GM21526 (cell line): ENCODE data around the gene RANBP10.
A peak's percentile ranks its signal among the peaks of the same experiment; 100 is the strongest.
"Not testable (repeated sequence)": the region's sequence is repeated elsewhere in the genome, so short reads cannot be mapped to it uniquely, and the experiment has no call there.

ENCODE experiments used
- ATAC-seq: cut with Tn5 transposase; IDR thresholded peaks from one replicate; pipeline ENCODE4 v1.9.1; 2021; ENCODE audit warnings: moderate library complexity; ENCODE audit not compliant: unreplicated experiment, low FRiP score

Gene RANBP10

GRCh38 chr16:67806428-67807147 is at the start of gene RANBP10, which contains the start of gene TSNAXIP1:
TSS of gene RANBP10 (minus strand) at chr16:67806560. CDS start at chr16:67806536, 24 bp downstream.
TSS of gene TSNAXIP1 (plus strand) at chr16:67806889. CDS start at chr16:67807150, 261 bp downstream.
- peak; percentile 90 for ATAC-seq

- no peak for ATAC-seq
These were observed 49.4 kb upstream of the RANBP10 start for GRCh38 chr16:67855789-67856188.

- no peak for ATAC-seq
These were observed 47.3 kb upstream of the RANBP10 start for GRCh38 chr16:67853670-67854069.

GRCh38 chr16:67848118-67848517 is 41.8 kb upstream of the RANBP10 start:
- ATAC-seq = no peak

- peak; percentile 40 for ATAC-seq
These were observed 40.9 kb upstream of the RANBP10 start, which contains the start of gene CENPT for GRCh38 chr16:67847064-67847861. TSS of gene CENPT (minus strand) at chr16:67847693. CDS start at chr16:67833859, 13,834 bp downstream.

GRCh38 chr16:67846320-67847063 is 40.1 kb upstream of the RANBP10 start, which contains the start of gene NUTF2:
TSS of gene NUTF2 (plus strand) at chr16:67846933. CDS start at chr16:67865131, 18,198 bp downstream.
- ATAC-seq = peak; percentile 44

- no peak for ATAC-seq
These were observed 39.6 kb upstream of the RANBP10 start for GRCh38 chr16:67846063-67846319.

- no peak for ATAC-seq
These were observed 39.1 kb upstream of the RANBP10 start for GRCh38 chr16:67845291-67846062.

- no peak for ATAC-seq
These were observed 38.1 kb upstream of the RANBP10 start for GRCh38 chr16:67844497-67844896.

GRCh38 chr16:67843343-67843765 is 37.0 kb upstream of the RANBP10 start:
- no peak for ATAC-seq

- peak; percentile 8 for ATAC-seq
These were observed 36.4 kb upstream of the RANBP10 start for GRCh38 chr16:67842509-67843342.

GRCh38 chr16:67841816-67842508 is 35.6 kb upstream of the RANBP10 start, which contains the start of gene THAP11:
TSS of gene THAP11 (plus strand) at chr16:67842320. CDS start at chr16:67842555, 235 bp downstream.
- peak; percentile 43 for ATAC-seq

GRCh38 chr16:67841198-67841815 is 34.9 kb upstream of the RANBP10 start:
- ATAC-seq = peak; percentile 3

GRCh38 chr16:67837811-67838210 is 31.5 kb upstream of the RANBP10 start:
- no peak for ATAC-seq

GRCh38 chr16:67837190-67837589 is 30.8 kb upstream of the RANBP10 start:
- ATAC-seq = not testable (repeated sequence)

GRCh38 chr16:67834242-67834614 is 27.9 kb upstream of the RANBP10 start:
- ATAC-seq = no peak

GRCh38 chr16:67833415-67834241 is 27.3 kb upstream of the RANBP10 start:
- ATAC-seq = peak; percentile 89
